Trophoblast cell (in vitro differentiated cells and primary cell): ENCODE data around the gene FBXO10.
A peak's percentile ranks its signal among the peaks of the same experiment; 100 is the strongest.

Experiments
- DNase-seq, 2 donors: peaks; one replicate each; pipeline ENCODE4 v3.0.0-alpha.2; 2016
- H2AFZ ChIP-seq: 2 replicates; pipeline ENCODE4 v1.6.1; 2013; ENCODE audit warnings: low read length, moderate library complexity, mild to moderate bottlenecking; ENCODE audit not compliant: insufficient read depth, poor library complexity
- H2AK5ac ChIP-seq: 2 replicates; pipeline ENCODE4 v1.6.1; 2013; ENCODE audit warnings: mild to moderate bottlenecking, low read length
- H2BK120ac ChIP-seq: 2 replicates; pipeline ENCODE4 v1.6.1; 2013; ENCODE audit warnings: low read length, mild to moderate bottlenecking, moderate library complexity; ENCODE audit not compliant: insufficient read depth, poor library complexity
- H2BK12ac ChIP-seq: 2 replicates; pipeline ENCODE4 v1.6.1; 2013; ENCODE audit warnings: mild to moderate bottlenecking, low read length, moderate library complexity
- H2BK5ac ChIP-seq: 2 replicates; pipeline ENCODE4 v1.6.1; 2013; ENCODE audit warnings: low read length, low read depth, moderate library complexity, mild to moderate bottlenecking; ENCODE audit not compliant: poor library complexity
- H3K14ac ChIP-seq: 2 replicates; pipeline ENCODE4 v1.6.1; 2013; ENCODE audit warnings: mild to moderate bottlenecking, low read length
- H3K18ac ChIP-seq: 2 replicates; pipeline ENCODE4 v1.6.1; 2013; ENCODE audit warnings: mild to moderate bottlenecking, low read length
- H3K23ac ChIP-seq: 2 replicates; pipeline ENCODE4 v1.6.1; 2013; ENCODE audit warnings: low read length
- H3K27ac ChIP-seq: 2 replicates; pipeline ENCODE4 v1.5.1; 2013; ENCODE audit warnings: low read depth, mild to moderate bottlenecking, inconsistent platforms, low read length, moderate library complexity
- H3K27me3 ChIP-seq: 2 replicates; pipeline ENCODE4 v1.6.1; 2013; ENCODE audit warnings: inconsistent platforms, mild to moderate bottlenecking, low read length, moderate library complexity; ENCODE audit not compliant: insufficient read depth
- H3K36me3 ChIP-seq, 2 experiments: 1 replicate in 1 of 2; 2 replicates in 1 of 2; pipeline ENCODE4 v1.6.1; 2013; ENCODE audit warnings: low read length in 2 of 2, mild to moderate bottlenecking in 2 of 2, moderate library complexity in 1 of 2; ENCODE audit not compliant: insufficient read depth in 2 of 2, control insufficient read depth in 1 of 2
- H3K4ac ChIP-seq: 2 replicates; pipeline ENCODE4 v1.6.1; 2013; ENCODE audit warnings: low read depth, mild to moderate bottlenecking, low read length, moderate library complexity
- H3K4me1 ChIP-seq, 2 experiments: 1 replicate in 1 of 2; 2 replicates in 1 of 2; pipeline ENCODE4 v1.6.1; 2013; ENCODE audit warnings: low read length in 2 of 2, mild to moderate bottlenecking in 2 of 2, moderate library complexity in 1 of 2; ENCODE audit not compliant: insufficient read depth in 2 of 2, control insufficient read depth in 1 of 2
- H3K4me2 ChIP-seq: 2 replicates; pipeline ENCODE4 v1.6.1; 2013; ENCODE audit warnings: inconsistent platforms, mild to moderate bottlenecking, low read length, moderate library complexity
- H3K4me3 ChIP-seq: 2 replicates; pipeline ENCODE4 v1.5.1; 2013; ENCODE audit warnings: mild to moderate bottlenecking, low read depth, low read length, inconsistent platforms
- H3K79me1 ChIP-seq: one replicate; pipeline ENCODE4 v1.6.1; 2013; ENCODE audit warnings: low read length
- H3K79me2 ChIP-seq: 2 replicates; pipeline ENCODE4 v1.6.1; 2013; ENCODE audit warnings: low read length, mild to moderate bottlenecking; ENCODE audit not compliant: control insufficient read depth, insufficient read depth, poor library complexity
- H3K9ac ChIP-seq: 2 replicates; pipeline ENCODE4 v1.6.1; 2013; ENCODE audit warnings: mild to moderate bottlenecking, low read length
- H3K9me3 ChIP-seq: 2 replicates; pipeline ENCODE4 v1.6.1; 2013; ENCODE audit warnings: low read depth, mild to moderate bottlenecking, control low read depth, inconsistent platforms, low read length; ENCODE audit not compliant: insufficient read depth
- H4K12ac ChIP-seq: 2 replicates; pipeline ENCODE4 v1.6.1; 2013; ENCODE audit warnings: low read depth, mild to moderate bottlenecking, low read length, moderate library complexity
- H4K8ac ChIP-seq: 2 replicates; pipeline ENCODE4 v1.6.1; 2013; ENCODE audit warnings: low read depth, mild to moderate bottlenecking, low read length, moderate library complexity
- H4K91ac ChIP-seq: one replicate; pipeline ENCODE4 v1.6.1; 2013; ENCODE audit warnings: low read depth, mild to moderate bottlenecking, low read length, moderate library complexity
- WGBS: extraction: QIAGEN DNeasy Blood & Tissue Kit; methylation state at CpG from one replicate; pipeline ENCODE4 v1.1.7; 2013; ENCODE audit warnings: missing lambda C conversion rate; ENCODE audit not compliant: insufficient read length, insufficient coverage; ENCODE audit errors: extremely low coverage; 5-methylcytosine and 5-hydroxymethylcytosine counted together

FBXO10 gene

GRCh38 chr9:37534412-37534811 is 41.8 kb downstream of the FBXO10 start:
- H3K4ac ChIP-seq = no peak overlapping the region
- H3K4me2 ChIP-seq = no peak overlapping the region
- H3K14ac ChIP-seq = no peak overlapping the region
- H3K9ac ChIP-seq = no peak overlapping the region
- no CpG with 5 or more reads among the region's 7 CpGs for WGBS
- no peak overlapping the region for H3K4me3 ChIP-seq
- H3K79me2 ChIP-seq = no peaks in the 10 kb centered on the region
- H3K23ac ChIP-seq = no peak overlapping the region
- H2BK5ac ChIP-seq = no peak overlapping the region
- H2BK12ac ChIP-seq = no peak overlapping the region
- no peak for DNase-seq
- H4K91ac ChIP-seq = no peak overlapping the region
- no peaks in the 10 kb centered on the region for H3K4me1 ChIP-seq
- H2AK5ac ChIP-seq = no peak overlapping the region
- H3K36me3 ChIP-seq = peaks cover 12 to 38% of the 10 kb centered on the region in 2 experiments
- H3K18ac ChIP-seq = no peak overlapping the region
- peaks cover 4% of the 10 kb centered on the region for H3K9me3 ChIP-seq
- no peak overlapping the region for H3K27ac ChIP-seq
- no peak overlapping the region for H2AFZ ChIP-seq
- H4K12ac ChIP-seq = no peak overlapping the region
- H3K79me1 ChIP-seq = no peaks in the 10 kb centered on the region
- H2BK120ac ChIP-seq = no peak overlapping the region
- H3K27me3 ChIP-seq = no peaks in the 10 kb centered on the region
- H4K8ac ChIP-seq = no peak overlapping the region

- Histone ChIP-seq H3K4ac (no peak overlapping the region), H2BK120ac (no peak overlapping the region), H3K9ac (no peak overlapping the region), H2BK5ac (no peak overlapping the region), H3K23ac (no peak overlapping the region), H4K12ac (no peak overlapping the region), H3K27me3 (no peaks in the 10 kb centered on the region), H4K8ac (no peak overlapping the region), H4K91ac (no peak overlapping the region), H2BK12ac (no peak overlapping the region), H3K4me1 (no peaks in the 10 kb centered on the region), H2AK5ac (no peak overlapping the region), H3K79me2 (no peaks in the 10 kb centered on the region), H3K9me3 (no peaks in the 10 kb centered on the region), H3K14ac (no peak overlapping the region), H3K79me1 (no peaks in the 10 kb centered on the region), H2AFZ (no peak overlapping the region), H3K18ac (no peak overlapping the region), H3K4me2 (no peak overlapping the region), H3K4me3 (no peak overlapping the region), H3K27ac (no peak overlapping the region), H3K36me3 (peaks cover 14 to 40% of the 10 kb centered on the region in 2 experiments)
- no CpG with 5 or more reads among the region's 13 CpGs for WGBS
- DNase-seq = no peak
Measured at GRCh38 chr9:37531699-37532098, 44.5 kb downstream of the FBXO10 start.

- Histone ChIP-seq H2AFZ (no peak overlapping the region), H3K18ac (no peak overlapping the region), H3K23ac (no peak overlapping the region), H3K4me2 (no peak overlapping the region), H4K8ac (no peak overlapping the region), H4K12ac (no peak overlapping the region), H3K4me1 (no peaks in the 10 kb centered on the region), H3K4me3 (no peak overlapping the region), H3K9ac (no peak overlapping the region), H3K9me3 (no peaks in the 10 kb centered on the region), H2BK12ac (no peak overlapping the region), H2BK5ac (no peak overlapping the region), H4K91ac (no peak overlapping the region), H3K79me1 (no peaks in the 10 kb centered on the region), H3K27me3 (no peaks in the 10 kb centered on the region), H3K14ac (no peak overlapping the region), H3K27ac (no peak overlapping the region), H3K79me2 (no peaks in the 10 kb centered on the region), H2AK5ac (no peak overlapping the region), H3K36me3 (peaks cover 23 to 45% of the 10 kb centered on the region in 2 experiments), H2BK120ac (no peak overlapping the region), H3K4ac (no peak overlapping the region)
- DNase-seq = peak; percentile 35 to 38
- no CpG with 5 or more reads among the region's 18 CpGs for WGBS
Measured at GRCh38 chr9:37528652-37529471, 47.3 kb downstream of the FBXO10 start.

GRCh38 chr9:37523916-37524315 is 52.3 kb downstream of the FBXO10 start:
- DNase-seq = no peak
- Histone ChIP-seq H3K9me3 (no peaks in the 10 kb centered on the region), H3K23ac (no peak overlapping the region), H3K27ac (no peak overlapping the region), H2AFZ (no peak overlapping the region), H3K27me3 (no peaks in the 10 kb centered on the region), H2BK5ac (no peak overlapping the region), H3K4me1 (no peaks in the 10 kb centered on the region), H2BK12ac (no peak overlapping the region), H2AK5ac (no peak overlapping the region), H2BK120ac (no peak overlapping the region), H4K12ac (no peak overlapping the region), H3K4me3 (no peak overlapping the region), H3K36me3 (peaks cover 30 to 51% of the 10 kb centered on the region in 2 experiments), H3K4ac (no peak overlapping the region), H4K91ac (no peak overlapping the region), H4K8ac (no peak overlapping the region), H3K9ac (no peak overlapping the region), H3K18ac (no peak overlapping the region), H3K14ac (no peak overlapping the region), H3K79me1 (no peaks in the 10 kb centered on the region), H3K79me2 (no peaks in the 10 kb centered on the region), H3K4me2 (no peak overlapping the region)
- no CpG with 5 or more reads among the region's 6 CpGs for WGBS
